Kidney (tissue), 14 donors: ENCODE measurements around the gene DTWD2. TPM values are rescaled to one million over a fixed set of nuclear protein-coding genes. Genes with fewer than 3 reads are reported as not detected.

Experiments
- DNase-seq, 5 donors: peaks; one replicate each; pipeline ENCODE4 v3.0.0-alpha.2; 2013 to 2020
- FAIRE-seq: peaks from 2 replicates; lab custom pipeline; 2012; peaks lifted over from hg19 to GRCh38; lab: Jason Lieb, UNC
- H3K27ac ChIP-seq, 2 donors: one replicate each; pipeline ENCODE4 v1.7.0; 2013; ENCODE audit warnings: low read depth in 2 of 2, low read length in 2 of 2, inconsistent platforms in 1 of 2
- H3K27me3 ChIP-seq: one replicate; pipeline ENCODE4 v1.7.1; 2013; ENCODE audit warnings: low read length, inconsistent platforms; ENCODE audit not compliant: control insufficient read depth, insufficient read depth
- H3K36me3 ChIP-seq, 3 donors: one replicate each; pipeline versions ENCODE4 v1.7.0 to v1.7.1; 2013; ENCODE audit warnings: low read length in 3 of 3, control low read depth in 1 of 3, inconsistent platforms in 1 of 3; ENCODE audit not compliant: insufficient read depth in 3 of 3, control insufficient read depth in 2 of 3
- H3K4me1 ChIP-seq, 3 donors: one replicate each; pipeline versions ENCODE4 v1.7.0 to v1.7.1; 2013; ENCODE audit warnings: low read length in 3 of 3, inconsistent platforms in 1 of 3, low read depth in 1 of 3; ENCODE audit not compliant: control insufficient read depth in 2 of 3, insufficient read depth in 2 of 3
- H3K4me3 ChIP-seq, 3 donors: one replicate each; pipeline versions ENCODE4 v1.7.0 to v1.8.1; 2013; ENCODE audit warnings: low read length in 3 of 3, control low read depth in 1 of 3, inconsistent platforms in 1 of 3
- H3K9ac ChIP-seq, 3 donors: one replicate each; pipeline versions ENCODE4 v1.7.0 to v1.7.1; 2013; ENCODE audit warnings: low read length in 3 of 3, control low read depth in 1 of 3, inconsistent platforms in 1 of 3
- H3K9me3 ChIP-seq, 3 donors: one replicate each; pipeline versions ENCODE4 v1.7.0 to v1.7.1; 2013; ENCODE audit warnings: low read length in 3 of 3, control low read depth in 1 of 3, inconsistent platforms in 1 of 3; ENCODE audit not compliant: control insufficient read depth in 2 of 3, insufficient read depth in 1 of 3
- CTCF ChIP-seq: IDR thresholded peaks from 3 replicates; pipeline ENCODE4 v1.5.1; 2012; ENCODE audit warnings: mild to moderate bottlenecking, moderate library complexity, borderline replicate concordance; ENCODE audit not compliant: insufficient read depth; ENCODE audit errors: extremely low read depth
- intact Hi-C: fragments of 100-400 bp; cut with DNase I; formaldehyde crosslinking; loops from one replicate; pipeline ENCODE4 v1.11.1; 2022
- polyA plus RNA-seq: library from polyadenylated mRNA; stranded (reverse); fragments of 350-450 nt; fragmentation: Illumina TruSeq; extraction: RNeasy Lipid Tissue Mini Kit (QIAGEN cat#74804); gene quantifications from one replicate; pipeline ENCODE4 v1.2.3, GENCODE V29; 2014; ENCODE audit warnings: low read depth, low replicate concordance; ENCODE audit not compliant: insufficient read depth
- total RNA-seq: library from RNA; stranded (reverse); fragmentation: NEBNext Ultra II Directional; extraction: Animal tissue kit (Norgen Biotek cat#: 25700); gene quantifications from one replicate; pipeline ENCODE4 v1.2.1, GENCODE V29; 2021
- donor health status: control.
- donor health status: control.
- donor health status: control.
- donor health status: control.
- donor health status: control.
- donor health status: DM: yes; HTN: yes; CAD: no.
- donor health status: Normal renal cell carcinoma (clear cell type).

DTWD2 gene
- total and polyA plus RNA-seq, 2 donors from 2014 or later, result 3.7 to 12.4 TPM

DNA sequence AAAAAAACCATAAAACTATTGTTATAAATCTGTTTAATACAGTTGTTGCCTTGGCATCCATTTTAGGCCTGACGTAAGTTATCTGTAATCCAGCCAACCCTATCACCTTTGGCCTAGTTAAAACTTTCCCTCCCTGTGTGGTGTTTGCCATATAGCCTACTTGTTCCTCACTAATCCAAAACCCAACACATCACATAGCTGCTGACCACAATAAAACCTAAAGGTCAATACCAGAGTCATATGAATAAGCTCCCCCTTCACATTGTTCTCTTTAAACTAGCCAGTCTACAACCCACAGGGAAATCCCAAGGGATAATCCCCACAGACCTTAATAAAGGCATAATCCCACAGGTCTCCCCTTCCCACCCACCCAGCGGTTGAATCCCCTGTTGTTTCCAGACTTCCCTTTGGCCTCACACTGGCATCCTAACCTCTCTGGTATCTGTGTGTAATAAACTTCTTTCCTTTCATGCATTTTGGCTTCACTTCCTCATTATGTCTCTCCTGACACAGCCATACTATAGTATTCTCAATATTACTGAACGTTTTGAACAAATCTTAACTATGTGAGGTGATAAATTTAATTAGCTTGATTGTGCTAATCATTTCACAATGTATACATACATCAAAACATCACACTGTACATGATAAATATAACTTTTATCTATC, 50.8 kb downstream of the DTWD2 start:
- Histone ChIP-seq H3K27ac (no peak overlapping the region), H3K4me1 (no peaks in the 10 kb centered on the region), H3K9ac (no peak overlapping the region), H3K36me3 (no peaks in the 10 kb centered on the region), H3K4me3 (no peak overlapping the region), H3K27me3 (no peaks in the 10 kb centered on the region), H3K9me3 (no peaks in the 10 kb centered on the region)
- no peak for TF ChIP-seq CTCF
- no peak for DNase-seq
- intact Hi-C loops, result no loop called here
- FAIRE-seq, result no peak

- Histone ChIP-seq H3K4me1 (no peaks in the 10 kb centered on the region), H3K36me3 (no peaks in the 10 kb centered on the region), H3K27me3 (no peaks in the 10 kb centered on the region), H3K4me3 (no peak overlapping the region), H3K9me3 (peaks cover 0 to 3% (median 2%) of the 10 kb centered on the region in 3 donors), H3K9ac (no peak overlapping the region), H3K27ac (no peak overlapping the region)
- FAIRE-seq (no peak), DNase-seq (no peak)
- TF ChIP-seq CTCF, result no peak
- intact Hi-C loops, result no loop called here
Observed at GRCh38 chr5:118933703-118934102, 54.6 kb downstream of the DTWD2 start.

- no peaks in the 10 kb centered on the region for H3K4me1 ChIP-seq
- TF ChIP-seq CTCF, result no peak
- no peaks in the 10 kb centered on the region for H3K36me3 ChIP-seq
- H3K9ac ChIP-seq, result no peak overlapping the region
- H3K27me3 ChIP-seq, result no peaks in the 10 kb centered on the region
- no peak for FAIRE-seq
- intact Hi-C loops, result no loop called here
- DNase-seq, result no peak
- peaks cover 0 to 3% (median 2%) of the 10 kb centered on the region in 3 donors for H3K9me3 ChIP-seq
- no peak overlapping the region for H3K27ac ChIP-seq
- no peak overlapping the region for H3K4me3 ChIP-seq
Observed at GRCh38 chr5:118931564-118931963, 56.8 kb downstream of the DTWD2 start.

GRCh38 chr5:118924006-118924389, 64.3 kb downstream of the DTWD2 start:
- Histone ChIP-seq H3K9me3 (no peaks in the 10 kb centered on the region), H3K27ac (no peak overlapping the region), H3K4me1 (no peaks in the 10 kb centered on the region), H3K27me3 (no peaks in the 10 kb centered on the region), H3K9ac (no peak overlapping the region), H3K36me3 (no peaks in the 10 kb centered on the region), H3K4me3 (no peak overlapping the region)
- FAIRE-seq, result no peak
- no peak for TF ChIP-seq CTCF
- no peak for DNase-seq
- intact Hi-C loops, result no loop called here
